Loucy (cell line): ENCODE data around the gene GADD45B.

Experiments
- CTCF ChIP-seq: fragments of 200-600 bp; sonication (generic); conservative IDR thresholded peaks from 2 replicates; pipeline ENCODE4 v1.5.1; 2014; ENCODE audit warnings: mild to moderate bottlenecking, antibody characterized with exemption, low read length
- EZH2phosphoT487 ChIP-seq: fragments of 200-600 bp; IDR thresholded peaks from 2 replicates; pipeline ENCODE4 v1.6.1; 2018; ENCODE audit warnings: antibody characterized with exemption, mild to moderate bottlenecking, moderate library complexity, borderline replicate concordance

- TF ChIP-seq CTCF (no peak), EZH2phosphoT487 (no peak)
Observed at GRCh38 chr19:2476451-2477140, 669 bp downstream of the GADD45B start.
